NOMO-1 treated with dmso at 0.1 percent for 144 hours (cell line): ENCODE data around the gene CHST11.
"Not testable (repeated sequence)": the region's sequence is repeated elsewhere in the genome, so short reads cannot be mapped to it uniquely, and the experiment has no call there.

ENCODE experiments used
- DNase-seq: peaks from one replicate; lab custom pipeline; 2025; ENCODE audit not compliant: unreplicated experiment; lab: John Stamatoyannopoulos, UW

The CHST11 gene

GRCh38 chr12:104555648-104556047 is 98.9 kb downstream of the CHST11 start:
- no peak for DNase-seq

- DNase-seq: no peak
Observed at GRCh38 chr12:104557488-104558195, 100.9 kb downstream of the CHST11 start.

- no peak for DNase-seq
Observed at GRCh38 chr12:104560881-104561280, 104.1 kb downstream of the CHST11 start.

- no peak for DNase-seq
Observed at GRCh38 chr12:104562763-104563162, 106.0 kb downstream of the CHST11 start.

- not testable (repeated sequence) for DNase-seq
Observed at GRCh38 chr12:104564662-104565061, 107.9 kb downstream of the CHST11 start.

- no peak for DNase-seq
Observed at GRCh38 chr12:104565606-104566243, 109.0 kb downstream of the CHST11 start.

GRCh38 chr12:104566244-104566993 is 109.7 kb downstream of the CHST11 start:
- no peak for DNase-seq

GRCh38 chr12:104567832-104568486 is 111.2 kb downstream of the CHST11 start:
- no peak for DNase-seq

- DNase-seq: no peak
Observed at GRCh38 chr12:104568487-104568868, 111.7 kb downstream of the CHST11 start.

GRCh38 chr12:104568935-104569334 is 112.2 kb downstream of the CHST11 start:
- no peak for DNase-seq

- DNase-seq: peak; percentile 94
Observed at GRCh38 chr12:104569346-104570173, 112.8 kb downstream of the CHST11 start.

GRCh38 chr12:104570174-104570907 is 113.6 kb downstream of the CHST11 start:
- no peak for DNase-seq

- DNase-seq: no peak
Observed at GRCh38 chr12:104571328-104571727, 114.6 kb downstream of the CHST11 start.

GRCh38 chr12:104574353-104574752 is 117.6 kb downstream of the CHST11 start:
- not testable (repeated sequence) for DNase-seq

- not testable (repeated sequence) for DNase-seq
Observed at GRCh38 chr12:104574758-104575157, 118.0 kb downstream of the CHST11 start.

GRCh38 chr12:104575442-104576186 is 118.9 kb downstream of the CHST11 start:
- no peak for DNase-seq

- no peak for DNase-seq
Observed at GRCh38 chr12:104576187-104576778, 119.5 kb downstream of the CHST11 start.

- DNase-seq: no peak
Observed at GRCh38 chr12:104576980-104577580, 120.3 kb downstream of the CHST11 start.
